SK-N-SH (cell line): ENCODE measurements around the gene ZNF71. TPM values are rescaled to one million over a fixed set of nuclear protein-coding genes. Genes with fewer than 3 reads are reported as not detected.

Experiments used
- CTCF ChIA-PET: fragments of 300-600, 350-600 bp; formaldehyde crosslinking; extraction: SDS; loops from one replicate; lab custom pipeline; 2021; lab: Yijun Ruan, JAX
- POLR2A ChIA-PET: fragments of 350-600 bp; sonication (Branson Sonifier 250); formaldehyde crosslinking; extraction: SDS; loops from one replicate; lab custom pipeline; 2020; ENCODE audit warnings: antibody characterized with exemption, inconsistent platforms; lab: Yijun Ruan, JAX
- DNase-seq: peaks from one replicate; pipeline ENCODE4 v3.0.0; 2012
- H2AFZ ChIP-seq: fragments of 200-600 bp; sonication (generic); 2 replicates; pipeline ENCODE4 v1.8.1; 2016; ENCODE audit warnings: antibody characterized with exemption, mild to moderate bottlenecking, low read depth
- H3F3A ChIP-seq: fragments of 200-600 bp; sonication (generic); replicated peaks from 2 replicates; pipeline ENCODE3; 2016; ENCODE audit warnings: antibody characterized with exemption, mild to moderate bottlenecking; ENCODE audit not compliant: insufficient read depth
- H3K27ac ChIP-seq, 2 experiments: fragments of 200-500 bp in 1 of 2; fragments of 200-600 bp in 1 of 2; sonication (Bioruptor generic) in 1 of 2; sonication (generic), shearing (Covaris generic) in 1 of 2; 2 replicates each; pipeline versions ENCODE4 v1.5.1 to v1.6.1; 2014 to 2016; ENCODE audit warnings: low read depth in 2 of 2, inconsistent platforms in 1 of 2, low read length in 1 of 2, mild to moderate bottlenecking in 1 of 2, mixed read lengths in 1 of 2
- H3K27me3 ChIP-seq: fragments of 200-600 bp; sonication (generic), shearing (Covaris generic); 2 replicates; pipeline ENCODE4 v1.6.1; 2016; ENCODE audit warnings: mixed run types; ENCODE audit not compliant: insufficient read depth
- H3K36me3 ChIP-seq, 2 experiments: fragments of 200-500 bp in 1 of 2; fragments of 200-600 bp in 1 of 2; sonication (Bioruptor generic) in 1 of 2; sonication (generic) in 1 of 2; replicated peaks in 1 of 2; 2 replicates each; pipeline versions ENCODE3 to v1.5.1; 2014 to 2016; ENCODE audit warnings: low read length in 1 of 2, mild to moderate bottlenecking in 1 of 2; ENCODE audit not compliant: insufficient read depth in 2 of 2, control insufficient read depth in 1 of 2
- H3K4me1 ChIP-seq, 2 experiments: fragments of 200-500 bp in 1 of 2; fragments of 200-600 bp in 1 of 2; sonication (Bioruptor generic) in 1 of 2; sonication (generic), shearing (Covaris generic) in 1 of 2; 2 replicates each; pipeline versions ENCODE4 v1.5.1 to v1.6.1; 2014 to 2016; ENCODE audit warnings: low read depth in 1 of 2, low read length in 1 of 2, mixed run types in 1 of 2; ENCODE audit not compliant: insufficient read depth in 2 of 2, control insufficient read depth in 1 of 2
- H3K4me2 ChIP-seq: fragments of 200-600 bp; sonication (generic), shearing (Covaris generic); 2 replicates; pipeline ENCODE4 v1.6.1; 2017; ENCODE audit warnings: mixed run types
- H3K4me3 ChIP-seq, 2 experiments: fragments of 200-500 bp in 1 of 2; fragments of 200-600 bp in 1 of 2; sonication (Bioruptor generic) in 1 of 2; sonication (generic), shearing (Covaris generic) in 1 of 2; 2 replicates each; pipeline versions ENCODE4 v1.5.1 to v1.8.1; 2014 to 2016; ENCODE audit warnings: low read depth in 2 of 2, inconsistent platforms in 1 of 2, low read length in 1 of 2, mild to moderate bottlenecking in 1 of 2, mixed read lengths in 1 of 2, moderate library complexity in 1 of 2
- H3K79me2 ChIP-seq: fragments of 200-600 bp; sonication (generic); 2 replicates; pipeline ENCODE4 v1.8.1; 2017; ENCODE audit warnings: mild to moderate bottlenecking; ENCODE audit not compliant: insufficient read depth
- H3K9ac ChIP-seq: fragments of 200-600 bp; sonication (generic); 2 replicates; pipeline ENCODE4 v1.6.1; 2017; ENCODE audit warnings: mixed run types
- H3K9me2 ChIP-seq: fragments of 200-600 bp; sonication (generic); 2 replicates; pipeline ENCODE4 v1.6.1; 2017; ENCODE audit warnings: mixed run types
- H3K9me3 ChIP-seq: fragments of 200-600 bp; sonication (generic); 2 replicates; pipeline ENCODE4 v1.6.1; 2017; ENCODE audit warnings: mixed run types, mild to moderate bottlenecking, moderate library complexity
- H4K20me1 ChIP-seq: fragments of 200-600 bp; sonication (generic); 2 replicates; pipeline ENCODE4 v1.6.1; 2017; ENCODE audit warnings: mild to moderate bottlenecking, mixed run types; ENCODE audit not compliant: insufficient read depth
- CHD2 ChIP-seq: fragments of 150-350 bp; IDR thresholded peaks from 2 replicates; pipeline ENCODE4 v1.6.1; 2018; ENCODE audit warnings: low read length; ENCODE audit not compliant: partially characterized antibody
- CTCF ChIP-seq: fragments of 200-600 bp; sonication (generic); IDR thresholded peaks from 2 replicates; pipeline ENCODE4 v1.6.1; 2017; ENCODE audit warnings: antibody characterized with exemption, mild to moderate bottlenecking, moderate library complexity
- EZH2phosphoT487 ChIP-seq: fragments of 200-600 bp; sonication (generic); IDR thresholded peaks from 2 replicates; pipeline ENCODE4 v1.6.1; 2017; ENCODE audit warnings: low read depth, mixed run types, mild to moderate bottlenecking, antibody characterized with exemption, moderate library complexity, borderline replicate concordance
- FOSL2 ChIP-seq: IDR thresholded peaks from 2 replicates; pipeline ENCODE4 v1.4.0; 2012; ENCODE audit warnings: low read depth, mild to moderate bottlenecking, moderate library complexity, borderline replicate concordance
- FOXJ3 ChIP-seq: sonication (generic); formaldehyde crosslinking; IDR thresholded peaks from 2 replicates; pipeline ENCODE4 v1.5.1; 2020; ENCODE audit warnings: mild to moderate bottlenecking, missing genetic modification reagents
- FOXM1 ChIP-seq: IDR thresholded peaks from 2 replicates; pipeline ENCODE4 v1.4.0; 2012; ENCODE audit warnings: low read depth, mild to moderate bottlenecking
- IRF3 ChIP-seq: fragments of 150-350 bp; IDR thresholded peaks from 2 replicates; pipeline ENCODE4 v1.6.1; 2016; ENCODE audit warnings: mild to moderate bottlenecking, low read depth, low read length
- MXI1 ChIP-seq: IDR thresholded peaks from 2 replicates; pipeline ENCODE4 v1.6.1; 2012; ENCODE audit warnings: mild to moderate bottlenecking, low read depth, low read length, improper control_type of control experiment
- POLR2AphosphoS5 ChIP-seq: IDR thresholded peaks from 2 replicates; pipeline ENCODE4 v1.6.1; 2012; ENCODE audit warnings: low read depth, low read length
- RAD21 ChIP-seq: IDR thresholded peaks from 2 replicates; pipeline ENCODE4 v1.6.1; 2012; ENCODE audit warnings: mild to moderate bottlenecking, low read length
- REST ChIP-seq: IDR thresholded peaks from 2 replicates; pipeline ENCODE4 v1.6.1; 2012; ENCODE audit warnings: mild to moderate bottlenecking, low read depth, low read length, moderate library complexity
- RFX5 ChIP-seq: IDR thresholded peaks from 2 replicates; pipeline ENCODE4 v1.6.1; 2012; ENCODE audit warnings: mild to moderate bottlenecking, improper control_type of control experiment, low read length
- SIN3A ChIP-seq: IDR thresholded peaks from 2 replicates; pipeline ENCODE4 v1.6.1; 2012; ENCODE audit warnings: low read depth, mild to moderate bottlenecking, low read length, moderate library complexity, borderline replicate concordance
- SMC3 ChIP-seq: IDR thresholded peaks from 2 replicates; pipeline ENCODE4 v1.6.1; 2012; ENCODE audit warnings: low read depth, low read length, improper control_type of control experiment
- TCF12 ChIP-seq: IDR thresholded peaks from 2 replicates; pipeline ENCODE4 v1.4.0; 2012
- TEAD4 ChIP-seq: IDR thresholded peaks from 2 replicates; pipeline ENCODE4 v1.4.0; 2012; ENCODE audit warnings: mild to moderate bottlenecking, borderline replicate concordance; ENCODE audit not compliant: insufficient read depth
- USF1 ChIP-seq: IDR thresholded peaks from 2 replicates; pipeline ENCODE4 v1.4.0; 2012; ENCODE audit warnings: low read depth, borderline replicate concordance
- ZBTB33 ChIP-seq: IDR thresholded peaks from 2 replicates; pipeline ENCODE4 v1.4.0; 2012; ENCODE audit warnings: low read depth, borderline replicate concordance
- WGBS: methylation state at CpG from one replicate; pipeline ENCODE4 v1.1.6; 2017; ENCODE audit warnings: low lambda C conversion rate; 5-methylcytosine and 5-hydroxymethylcytosine counted together
- polyA plus RNA-seq, 3 experiments: library from polyadenylated mRNA; depleted of rRNA; stranded (reverse); fragments of >200 nt; gene quantifications; 2 replicates each; pipeline ENCODE4 v1.2.3, GENCODE V29; 2012

Gene ZNF71
- polyA plus RNA-seq, 1 of the 3 experiments (the other 2 are of a cell fraction): 6.3 TPM

- H2AFZ ChIP-seq: no peak overlapping the region
- peaks cover 38 to 73% of the 10 kb centered on the region in 2 experiments for H3K36me3 ChIP-seq
- H3K79me2 ChIP-seq: peaks cover 95% of the 10 kb centered on the region
- H3K9me3 ChIP-seq: peaks cover 15% of the 10 kb centered on the region; the same call in 1 of the 2 replicates
- no peak overlapping the region for H3K4me2 ChIP-seq
- no peaks in the 10 kb centered on the region for H3K27me3 ChIP-seq
- no peaks in the 10 kb centered on the region for H3F3A ChIP-seq
- H3K4me1 ChIP-seq: no peaks in the 10 kb centered on the region
- DNase-seq: no peak
- H4K20me1 ChIP-seq: no peaks in the 10 kb centered on the region
- H3K9me2 ChIP-seq: no peaks in the 10 kb centered on the region
- TF ChIP-seq CHD2 (no peak), ZBTB33 (no peak), USF1 (no peak), POLR2AphosphoS5 (no peak), SMC3 (no peak), RFX5 (no peak), RAD21 (no peak)
- peak overlapping the region in 1 of 2 experiments; percentile 23; a peak in 1 of 4 replicates for H3K4me3 ChIP-seq
- H3K9ac ChIP-seq: no peak overlapping the region
- WGBS: 94% methylated on average over 3 of the region's 3 CpGs
- no peak overlapping the region for H3K27ac ChIP-seq
- CTCF ChIA-PET: no interaction called here
- POLR2A ChIA-PET: no interaction called here
Measured at GRCh38 chr19:56601375-56601774, 6.3 kb downstream of the ZNF71 start.

GRCh38 chr19:56603829-56604228 lies 8.7 kb downstream of the ZNF71 start:
- Histone ChIP-seq H3K9me3 (peaks cover 5% of the 10 kb centered on the region; the same call in 1 of the 2 replicates), H3K9ac (no peak overlapping the region), H3K4me2 (no peak overlapping the region), H3K79me2 (peaks cover 94% of the 10 kb centered on the region), H3K9me2 (no peaks in the 10 kb centered on the region), H2AFZ (no peak overlapping the region), H4K20me1 (no peaks in the 10 kb centered on the region), H3K4me1 (no peaks in the 10 kb centered on the region), H3K27ac (no peak overlapping the region), H3K36me3 (peaks cover 32 to 68% of the 10 kb centered on the region in 2 experiments), H3F3A (no peaks in the 10 kb centered on the region), H3K4me3 (no peak overlapping the region; a peak in 1 of 4 replicates), H3K27me3 (no peaks in the 10 kb centered on the region)
- ChIA-PET CTCF (interaction anchor here (1.1 kb wide), 1 partner anchor 12 kb away, joined by 4 read pairs; no protein-coding TSS in a partner anchor), POLR2A (no interaction called here)
- WGBS: 83% methylated on average over 6 of the region's 6 CpGs
- no peak for DNase-seq
- TF ChIP-seq EZH2phosphoT487: no peak
- TF ChIP-seq MXI1: no peak
- TF ChIP-seq TCF12: no peak
- TF ChIP-seq IRF3: no peak
- TF ChIP-seq RAD21: no peak
- TF ChIP-seq FOXJ3 (CRISPR knock-in tag): no peak
- no peak for TF ChIP-seq SIN3A
- TF ChIP-seq REST: no peak
- no peak for TF ChIP-seq TEAD4
- no peak for TF ChIP-seq FOSL2
- TF ChIP-seq FOXM1: no peak
- no peak for TF ChIP-seq CTCF
